RWPE2 (cell line): ENCODE measurements around the gene PARN.
"Not testable (repeated sequence)": the region's sequence is repeated elsewhere in the genome, so short reads cannot be mapped to it uniquely, and the experiment has no call there.

Experiments used
- ATAC-seq: fragments of 200-7000 bp; cut with Tn5 transposase; 3 replicates; pipeline ENCODE4 v1.9.1; 2021; ENCODE audit warnings: low read depth
- DNase-seq: peaks from one replicate; pipeline ENCODE4 v3.0.0-alpha.2; 2020; ENCODE audit warnings: low spot score
- H3K27ac ChIP-seq: fragments of 450-650 bp; 2 replicates; pipeline ENCODE4 v1.5.1; 2017; ENCODE audit warnings: mild to moderate bottlenecking; ENCODE audit not compliant: poor library complexity, severe bottlenecking
- H3K27me3 ChIP-seq: fragments of 250-450 bp; sonication (Bioruptor Pico); 2 replicates; pipeline ENCODE4 v1.5.1; 2021; ENCODE audit warnings: mild to moderate bottlenecking, moderate library complexity; ENCODE audit not compliant: insufficient read depth, poor library complexity, severe bottlenecking
- H3K36me3 ChIP-seq: fragments of 250-450 bp; sonication (Bioruptor Pico); 2 replicates; pipeline ENCODE4 v1.5.1; 2020; ENCODE audit warnings: low read depth, mild to moderate bottlenecking, moderate library complexity
- H3K4me1 ChIP-seq: fragments of 250-450 bp; sonication (Bioruptor Pico); 2 replicates; pipeline ENCODE4 v1.5.1; 2021; ENCODE audit warnings: mild to moderate bottlenecking, moderate library complexity; ENCODE audit not compliant: insufficient read depth, poor library complexity, severe bottlenecking
- H3K4me3 ChIP-seq: fragments of 250-450 bp; sonication (Bioruptor Pico); 2 replicates; pipeline ENCODE4 v1.5.1; 2021; ENCODE audit warnings: mild to moderate bottlenecking, moderate library complexity; ENCODE audit not compliant: severe bottlenecking
- H3K9me3 ChIP-seq: fragments of 250-450 bp; sonication (Bioruptor Pico); 2 replicates; pipeline ENCODE4 v1.5.1; 2021; ENCODE audit warnings: mild to moderate bottlenecking, moderate library complexity; ENCODE audit not compliant: severe bottlenecking
- TF ChIP-seq, protein P1 (sequence below): fragments of 450-650 bp; IDR thresholded peaks from one replicate; pipeline ENCODE4 v1.5.1; 2017; ENCODE audit warnings: mild to moderate bottlenecking, moderate library complexity; ENCODE audit not compliant: poor library complexity, severe bottlenecking

PARN gene

GRCh38 chr16:14632693-14633569, 2.9 kb upstream of the PARN start, which contains the start of gene BFAR:
Gene BFAR (plus strand): TSS chr16:14632951. CDS start chr16:14644347, 11,396 bp downstream.
- TF ChIP-seq, protein P1, sequence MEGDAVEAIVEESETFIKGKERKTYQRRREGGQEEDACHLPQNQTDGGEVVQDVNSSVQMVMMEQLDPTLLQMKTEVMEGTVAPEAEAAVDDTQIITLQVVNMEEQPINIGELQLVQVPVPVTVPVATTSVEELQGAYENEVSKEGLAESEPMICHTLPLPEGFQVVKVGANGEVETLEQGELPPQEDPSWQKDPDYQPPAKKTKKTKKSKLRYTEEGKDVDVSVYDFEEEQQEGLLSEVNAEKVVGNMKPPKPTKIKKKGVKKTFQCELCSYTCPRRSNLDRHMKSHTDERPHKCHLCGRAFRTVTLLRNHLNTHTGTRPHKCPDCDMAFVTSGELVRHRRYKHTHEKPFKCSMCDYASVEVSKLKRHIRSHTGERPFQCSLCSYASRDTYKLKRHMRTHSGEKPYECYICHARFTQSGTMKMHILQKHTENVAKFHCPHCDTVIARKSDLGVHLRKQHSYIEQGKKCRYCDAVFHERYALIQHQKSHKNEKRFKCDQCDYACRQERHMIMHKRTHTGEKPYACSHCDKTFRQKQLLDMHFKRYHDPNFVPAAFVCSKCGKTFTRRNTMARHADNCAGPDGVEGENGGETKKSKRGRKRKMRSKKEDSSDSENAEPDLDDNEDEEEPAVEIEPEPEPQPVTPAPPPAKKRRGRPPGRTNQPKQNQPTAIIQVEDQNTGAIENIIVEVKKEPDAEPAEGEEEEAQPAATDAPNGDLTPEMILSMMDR = no peak
- Histone ChIP-seq H3K27ac (peak within 1 kb of the TSS; percentile 74), H3K36me3 (peaks cover 38% of the 10 kb centered on the region), H3K4me1 (peaks cover 40% of the 10 kb centered on the region), H3K9me3 (no peaks in the 10 kb centered on the region), H3K4me3 (peak within 1 kb of the TSS; percentile 98), H3K27me3 (no peaks in the 10 kb centered on the region)
- peak; percentile 74 for ATAC-seq
- DNase-seq = peak; percentile 97

- H3K36me3 ChIP-seq = peaks cover 42% of the 10 kb centered on the region
- H3K4me1 ChIP-seq = peaks cover 28% of the 10 kb centered on the region
- not testable (repeated sequence) for H3K9me3 ChIP-seq, DNase-seq, H3K27me3 ChIP-seq, ATAC-seq
- peak overlapping the region; percentile 74 for H3K4me3 ChIP-seq
- H3K27ac ChIP-seq = peak overlapping the region; percentile 74
Measured at GRCh38 chr16:14630620-14631330, 715 bp upstream of the PARN start.

DNA sequence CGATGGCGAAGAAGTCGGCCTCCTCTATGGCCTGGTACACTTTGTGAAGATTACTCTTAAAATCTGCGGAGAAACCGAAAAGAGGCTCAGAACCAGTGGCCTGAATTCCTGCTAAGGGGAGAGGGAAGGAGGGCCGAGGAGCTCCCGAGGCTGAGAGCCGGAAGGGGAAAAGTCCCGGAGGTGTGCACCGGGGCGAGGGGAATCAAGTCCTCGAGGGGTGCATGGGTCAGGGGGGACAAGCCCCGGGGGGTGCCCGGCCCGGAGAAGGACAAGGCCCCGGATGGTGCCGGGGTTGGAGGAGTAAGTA, 495 bp downstream of the PARN start:
- ATAC-seq = no peak; the same call in 2 of the 3 replicates

GRCh38 chr16:14628806-14629611, 1.1 kb downstream of the PARN start:
- no peaks in the 10 kb centered on the region for H3K27me3 ChIP-seq
- no peaks in the 10 kb centered on the region for H3K9me3 ChIP-seq
- peaks cover 20% of the 10 kb centered on the region for H3K4me1 ChIP-seq
- peak overlapping the region; percentile 74 for H3K4me3 ChIP-seq
- peaks cover 49% of the 10 kb centered on the region for H3K36me3 ChIP-seq
- H3K27ac ChIP-seq = peak overlapping the region; percentile 74
- ATAC-seq = no peak
- TF ChIP-seq, protein P1 = no peak
- DNase-seq = no peak

More for the DNA sequence above, 495 bp downstream of the PARN start:
- TF ChIP-seq, protein P1 = no peak
- H3K36me3 ChIP-seq = peaks cover 48% of the 10 kb centered on the region
- DNase-seq = no peak
- peak overlapping the region; percentile 74 for H3K27ac ChIP-seq
- peaks cover 25% of the 10 kb centered on the region for H3K4me1 ChIP-seq
- H3K4me3 ChIP-seq = peak overlapping the region; percentile 74
- H3K27me3 ChIP-seq = no peaks in the 10 kb centered on the region
- no peaks in the 10 kb centered on the region for H3K9me3 ChIP-seq

GRCh38 chr16:14627078-14627477, 3.0 kb downstream of the PARN start:
- TF ChIP-seq, protein P1 = no peak
- Histone ChIP-seq H3K36me3 (peaks cover 66% of the 10 kb centered on the region), H3K27me3 (no peaks in the 10 kb centered on the region), H3K9me3 (no peaks in the 10 kb centered on the region), H3K4me3 (no peak overlapping the region), H3K27ac (no peak overlapping the region), H3K4me1 (peaks cover 20% of the 10 kb centered on the region)
- ATAC-seq = no peak
- DNase-seq = no peak
